Naive B cell (primary cell): ENCODE measurements around the gene TTLL12. TPM values are rescaled to one million over a fixed set of nuclear protein-coding genes. Genes with fewer than 3 reads are reported as not detected.

Experiments used
- ATAC-seq, 2 donors: fragments of 150-1000 bp; cut with Tn5 transposase; 2 replicates each; pipeline ENCODE4 v1.10.0; 2021; ENCODE audit warnings: low read depth in 2 of 2, mild to moderate bottlenecking in 2 of 2, moderate library complexity in 2 of 2
- DNase-seq: peaks from one replicate; pipeline ENCODE4 v3.0.0; 2022
- H3K27ac Mint-ChIP-seq, 6 donors: one replicate each; pipeline ENCODE4 v1.8.0; 2020 to 2022; ENCODE audit warnings: mild to moderate bottlenecking in 6 of 6, mixed read lengths in 6 of 6, moderate library complexity in 5 of 6, inconsistent platforms in 2 of 6
- H3K27me3 Mint-ChIP-seq, 3 donors: one replicate each; pipeline ENCODE4 v1.8.0; 2021 to 2022; ENCODE audit warnings: mixed read lengths in 3 of 3, mild to moderate bottlenecking in 1 of 3
- H3K36me3 Mint-ChIP-seq, 2 donors: one replicate each; pipeline ENCODE4 v1.8.0; 2020 to 2022; ENCODE audit warnings: mixed read lengths in 2 of 2, inconsistent platforms in 1 of 2, mild to moderate bottlenecking in 1 of 2
- H3K4me1 Mint-ChIP-seq, 3 donors: one replicate each; pipeline ENCODE4 v1.8.0; 2020 to 2022; ENCODE audit warnings: mixed read lengths in 3 of 3, inconsistent platforms in 1 of 3, mild to moderate bottlenecking in 1 of 3, moderate library complexity in 1 of 3
- H3K4me3 Mint-ChIP-seq, 8 donors: one replicate each; pipeline ENCODE4 v1.8.0; 2020 to 2022; ENCODE audit warnings: mild to moderate bottlenecking in 8 of 8, mixed read lengths in 8 of 8, moderate library complexity in 8 of 8, inconsistent platforms in 2 of 8
- H3K9me3 Mint-ChIP-seq, 7 donors: one replicate each; pipeline ENCODE4 v1.8.0; 2020 to 2022; ENCODE audit warnings: mixed read lengths in 7 of 7, mild to moderate bottlenecking in 5 of 7, inconsistent platforms in 2 of 7, moderate library complexity in 1 of 7
- polyA plus RNA-seq, 6 donors: library from polyadenylated mRNA; unstranded; fragments of 300-500 nt; fragmentation: Illumina TruSeq; gene quantifications; one replicate each; pipeline ENCODE4 v1.2.3, GENCODE V29; 2021; ENCODE audit warnings: low read depth in 6 of 6

Gene TTLL12
- polyA plus RNA-seq, 6 donors from 2014 or later, result 6.8 to 15.9 (median 11.6) TPM

GRCh38 chr22:43210631-43211515 is 23.9 kb upstream of the TTLL12 start:
- no peak for DNase-seq
- H3K27ac Mint-ChIP-seq, result no peak overlapping the region
- no peaks in the 10 kb centered on the region for H3K9me3 Mint-ChIP-seq
- no peaks in the 10 kb centered on the region for H3K36me3 Mint-ChIP-seq
- no peak overlapping the region for H3K4me3 Mint-ChIP-seq
- H3K4me1 Mint-ChIP-seq, result peaks cover 5 to 8% (median 7%) of the 10 kb centered on the region in 3 donors
- peaks cover 3 to 26% (median 19%) of the 10 kb centered on the region in 3 donors for H3K27me3 Mint-ChIP-seq
- no peak for ATAC-seq

GRCh38 chr22:43209971-43210370 is 23.0 kb upstream of the TTLL12 start:
- Mint-ChIP-seq H3K36me3 (no peaks in the 10 kb centered on the region), H3K9me3 (no peaks in the 10 kb centered on the region)

GRCh38 chr22:43209523-43209890 is 22.6 kb upstream of the TTLL12 start:
- H3K4me3 Mint-ChIP-seq, result no peak overlapping the region
- ATAC-seq (no peak), DNase-seq (no peak)
- peak overlapping the region in 1 of 6 donors; percentile 9 for H3K27ac Mint-ChIP-seq
- H3K9me3 Mint-ChIP-seq, result no peaks in the 10 kb centered on the region
- peaks cover 7 to 12% (median 7%) of the 10 kb centered on the region in 3 donors for H3K4me1 Mint-ChIP-seq
- H3K36me3 Mint-ChIP-seq, result no peaks in the 10 kb centered on the region
- H3K27me3 Mint-ChIP-seq, result peaks cover 3 to 19% (median 16%) of the 10 kb centered on the region in 3 donors

More at GRCh38 chr22:43209971-43210370, 23.0 kb upstream of the TTLL12 start:
- Mint-ChIP-seq H3K27ac (no peak overlapping the region), H3K27me3 (peaks cover 3 to 20% (median 19%) of the 10 kb centered on the region in 3 donors), H3K4me1 (peaks cover 7 to 12% (median 7%) of the 10 kb centered on the region in 3 donors), H3K4me3 (no peak overlapping the region)
- no peak for DNase-seq
- no peak for ATAC-seq

- DNase-seq (no peak), ATAC-seq (no peak)
- no peak overlapping the region for H3K4me3 Mint-ChIP-seq
- peaks cover 7 to 12% (median 7%) of the 10 kb centered on the region in 3 donors for H3K4me1 Mint-ChIP-seq
- no peaks in the 10 kb centered on the region for H3K9me3 Mint-ChIP-seq
- H3K27me3 Mint-ChIP-seq, result peaks cover 3 to 19% (median 14%) of the 10 kb centered on the region in 3 donors
- H3K27ac Mint-ChIP-seq, result no peak overlapping the region
- no peaks in the 10 kb centered on the region for H3K36me3 Mint-ChIP-seq
Observed at GRCh38 chr22:43208703-43209522, 22.0 kb upstream of the TTLL12 start.

- Mint-ChIP-seq H3K4me1 (peaks cover 7 to 12% (median 7%) of the 10 kb centered on the region in 3 donors), H3K27ac (peak overlapping the region in 1 of 6 donors; percentile 56), H3K36me3 (no peaks in the 10 kb centered on the region), H3K9me3 (no peaks in the 10 kb centered on the region), H3K4me3 (no peak overlapping the region), H3K27me3 (peaks cover 3 to 19% (median 14%) of the 10 kb centered on the region in 3 donors)
- DNase-seq (no peak), ATAC-seq (no peak)
Observed at GRCh38 chr22:43207849-43208702, 21.1 kb upstream of the TTLL12 start.

- peaks cover 7 to 12% (median 7%) of the 10 kb centered on the region in 3 donors for H3K4me1 Mint-ChIP-seq
- H3K36me3 Mint-ChIP-seq, result no peaks in the 10 kb centered on the region
- H3K9me3 Mint-ChIP-seq, result no peaks in the 10 kb centered on the region
- DNase-seq, result no peak
- H3K27me3 Mint-ChIP-seq, result peaks cover 3 to 19% (median 14%) of the 10 kb centered on the region in 3 donors
- peak overlapping the region in 1 of 6 donors; percentile 56 for H3K27ac Mint-ChIP-seq
- ATAC-seq, result no peak
- H3K4me3 Mint-ChIP-seq, result no peak overlapping the region
Observed at GRCh38 chr22:43207386-43207785, 20.5 kb upstream of the TTLL12 start.

GRCh38 chr22:43206509-43207161 is 19.7 kb upstream of the TTLL12 start:
- no peaks in the 10 kb centered on the region for H3K36me3 Mint-ChIP-seq
- peaks cover 3 to 19% (median 9%) of the 10 kb centered on the region in 3 donors for H3K27me3 Mint-ChIP-seq
- no peak for ATAC-seq
- no peaks in the 10 kb centered on the region for H3K9me3 Mint-ChIP-seq
- peaks cover 7 to 12% (median 7%) of the 10 kb centered on the region in 3 donors for H3K4me1 Mint-ChIP-seq
- H3K4me3 Mint-ChIP-seq, result peak overlapping the region in 1 of 8 donors; percentile 3
- no peak for DNase-seq
- H3K27ac Mint-ChIP-seq, result peak overlapping the region in 2 of 6 donors; percentile 29 to 65

GRCh38 chr22:43205748-43206508 is 19.0 kb upstream of the TTLL12 start:
- Mint-ChIP-seq H3K4me3 (no peak overlapping the region), H3K27me3 (peaks cover 3 to 19% (median 8%) of the 10 kb centered on the region in 3 donors), H3K4me1 (peaks cover 7 to 12% (median 7%) of the 10 kb centered on the region in 3 donors), H3K27ac (peak overlapping the region in 1 of 6 donors; percentile 43), H3K36me3 (no peaks in the 10 kb centered on the region), H3K9me3 (no peaks in the 10 kb centered on the region)
- DNase-seq (no peak), ATAC-seq (no peak)

- Mint-ChIP-seq H3K27ac (no peak overlapping the region), H3K36me3 (no peaks in the 10 kb centered on the region), H3K27me3 (peaks cover 3 to 19% (median 12%) of the 10 kb centered on the region in 3 donors), H3K4me3 (no peak overlapping the region), H3K9me3 (no peaks in the 10 kb centered on the region), H3K4me1 (peaks cover 7 to 12% (median 7%) of the 10 kb centered on the region in 3 donors)
- DNase-seq (no peak), ATAC-seq (peak in 1 of 2 donors; percentile 18)
Observed at GRCh38 chr22:43205261-43205691, 18.3 kb upstream of the TTLL12 start.

GRCh38 chr22:43203471-43203981 is 16.6 kb upstream of the TTLL12 start:
- Mint-ChIP-seq H3K27ac (no peak overlapping the region), H3K4me3 (no peak overlapping the region), H3K9me3 (no peaks in the 10 kb centered on the region), H3K4me1 (peaks cover 7 to 12% (median 7%) of the 10 kb centered on the region in 3 donors), H3K27me3 (peaks cover 2 to 30% (median 25%) of the 10 kb centered on the region in 3 donors), H3K36me3 (no peaks in the 10 kb centered on the region)
- DNase-seq, result no peak
- ATAC-seq, result no peak

- DNase-seq (no peak), ATAC-seq (no peak)
- Mint-ChIP-seq H3K9me3 (no peaks in the 10 kb centered on the region), H3K4me3 (no peak overlapping the region), H3K27me3 (peaks cover 1 to 34% (median 25%) of the 10 kb centered on the region in 3 donors), H3K4me1 (peaks cover 7 to 12% (median 7%) of the 10 kb centered on the region in 3 donors), H3K27ac (no peak overlapping the region), H3K36me3 (no peaks in the 10 kb centered on the region)
Observed at GRCh38 chr22:43202756-43203410, 15.9 kb upstream of the TTLL12 start.
